ENCODE data around the gene MON2. TPM values are rescaled to one million over a fixed set of nuclear protein-coding genes. Genes with fewer than 3 reads are reported as not detected.
A peak's percentile ranks its signal among the peaks of the same experiment; 100 is the strongest.

The MON2 gene
- total and polyA plus RNA-seq, 2 of the 13 experiments (the other 11 are each of a cell fraction or from before 2014, with no cell fraction given), result 10.5 to 24.8 TPM

- TF ChIP-seq PBX2 (CRISPR knock-in tag; IDR thresholded peaks at IDR 0.05) (no peak), ZBTB7A (CRISPR knock-in tag; IDR thresholded peaks at IDR 0.05) (no peak), ZNF672 (CRISPR knock-in tag; IDR thresholded peaks at IDR 0.05) (no peak), ZNF557 (CRISPR knock-in tag; IDR thresholded peaks at IDR 0.05) (no peak; the same call in 1 of the 2 replicates), ZNF749 (CRISPR knock-in tag; IDR thresholded peaks at IDR 0.05; ENCODE audit: borderline replicate concordance) (no peak), YEATS4 (CRISPR knock-in tag; IDR thresholded peaks at IDR 0.05; ENCODE audit: borderline replicate concordance) (peak; percentile 55; the same call in 1 of the 2 replicates), ZSCAN9 (CRISPR knock-in tag; IDR thresholded peaks at IDR 0.05; ENCODE audit: borderline replicate concordance) (no peak), ZNF280D (CRISPR knock-in tag; IDR thresholded peaks at IDR 0.05) (no peak), SIX1 (CRISPR knock-in tag; IDR thresholded peaks at IDR 0.05; ENCODE audit: borderline replicate concordance) (no peak), NFAT5 (CRISPR knock-in tag; IDR thresholded peaks at IDR 0.05) (no peak), GABPA (IDR thresholded peaks at IDR 0.05; ENCODE audit: low read depth, low read length) (no peak), GABPA (CRISPR knock-in tag; IDR thresholded peaks at IDR 0.05; ENCODE audit: low read depth) (no peak), PATZ1 (CRISPR knock-in tag; IDR thresholded peaks at IDR 0.05) (no peak; the same call in 1 of the 2 replicates), ZNF558 (CRISPR knock-in tag; IDR thresholded peaks at IDR 0.05; ENCODE audit: borderline replicate concordance) (0 out of 2 replicates have a peak, but pooled peaks have one; percentile 77), SNAPC5 (CRISPR knock-in tag; IDR thresholded peaks at IDR 0.05; ENCODE audit: borderline replicate concordance) (no peak), CBX1 (IDR thresholded peaks at IDR 0.05; ENCODE audit: low read depth) (no peak)
Observed at GRCh38 chr12:62631471-62632410, 165.1 kb downstream of the MON2 start (continued).
